NCI-H1417 (cell line): Measurements from ENCODE around the gene SPATS2.
"Not testable (repeated sequence)": the region's sequence is repeated elsewhere in the genome, so short reads cannot be mapped to it uniquely, and the experiment has no call there.

ENCODE experiments used
- DNase-seq, 3 experiments: peaks; one replicate each; lab custom pipeline; 2025; lab: John Stamatoyannopoulos, UW

The SPATS2 gene

DNA sequence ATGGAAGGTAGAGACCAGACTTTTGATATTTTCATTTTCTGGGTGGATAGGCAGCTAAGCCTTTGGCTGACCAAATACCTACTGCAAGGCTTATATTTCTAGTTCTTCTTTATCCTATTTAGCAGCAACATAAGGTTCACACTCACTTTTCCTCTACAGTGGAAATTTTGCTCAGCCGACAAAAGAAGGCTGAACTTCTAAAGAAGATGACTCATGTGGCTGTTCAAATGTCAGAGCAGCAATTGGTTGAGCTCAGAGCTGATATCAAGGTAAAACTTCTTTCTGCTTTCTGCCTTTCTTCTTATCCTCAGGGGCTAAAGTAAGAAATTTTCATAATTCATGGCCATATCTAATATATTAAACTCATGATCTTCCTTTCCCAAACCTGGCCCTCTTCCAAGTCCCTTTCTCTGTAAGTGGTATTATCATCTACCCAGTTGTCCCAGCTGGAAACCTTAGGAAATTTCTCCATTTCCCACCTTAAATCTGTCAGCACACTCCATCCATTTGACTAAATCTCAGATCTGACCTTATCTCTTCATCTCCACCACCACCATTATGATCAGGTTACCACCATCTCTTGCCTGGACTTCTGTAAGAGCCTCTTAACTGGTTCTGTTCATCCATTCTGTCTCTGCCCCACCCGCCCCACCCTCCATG, 151.8 kb downstream of the SPATS2 start:
- DNase-seq = no peak

DNA sequence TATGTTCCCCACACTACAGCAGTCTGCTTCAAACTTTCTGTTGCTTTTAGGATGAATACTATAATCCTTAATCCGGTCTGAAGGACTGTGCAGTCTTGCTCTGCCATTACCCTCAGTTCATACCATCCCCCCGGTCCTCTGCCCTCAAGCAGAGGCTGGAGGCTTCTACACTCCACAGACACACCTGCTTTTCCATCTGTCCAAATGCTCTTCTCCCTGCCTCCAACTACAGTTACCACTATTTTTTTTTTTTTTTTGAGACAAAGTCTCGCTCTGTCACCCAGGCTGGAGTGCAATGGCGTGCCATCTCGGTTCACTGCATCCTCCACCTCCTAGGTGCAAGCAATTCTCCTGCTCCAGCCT, 152.3 kb downstream of the SPATS2 start:
- no peak for DNase-seq

DNA sequence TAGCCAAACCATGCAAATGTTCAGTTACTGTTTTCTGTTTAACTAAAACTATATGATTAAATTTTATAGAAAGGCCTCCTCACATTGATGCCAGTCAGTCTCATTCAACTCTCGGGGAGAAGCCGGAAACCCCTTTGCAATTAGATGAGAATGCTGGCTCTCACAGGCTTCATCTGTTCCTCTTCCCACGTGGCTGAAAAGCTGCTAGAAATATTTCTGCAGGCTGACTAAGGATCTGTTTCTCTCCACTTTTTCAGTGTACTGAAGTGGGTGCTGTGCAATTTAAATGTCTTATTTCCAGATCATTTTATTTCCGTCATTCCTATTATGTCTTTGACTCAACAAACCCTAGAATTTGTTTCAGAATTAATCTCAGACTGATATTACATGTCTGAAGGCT, 154.1 kb downstream of the SPATS2 start:
- DNase-seq = no peak

DNA sequence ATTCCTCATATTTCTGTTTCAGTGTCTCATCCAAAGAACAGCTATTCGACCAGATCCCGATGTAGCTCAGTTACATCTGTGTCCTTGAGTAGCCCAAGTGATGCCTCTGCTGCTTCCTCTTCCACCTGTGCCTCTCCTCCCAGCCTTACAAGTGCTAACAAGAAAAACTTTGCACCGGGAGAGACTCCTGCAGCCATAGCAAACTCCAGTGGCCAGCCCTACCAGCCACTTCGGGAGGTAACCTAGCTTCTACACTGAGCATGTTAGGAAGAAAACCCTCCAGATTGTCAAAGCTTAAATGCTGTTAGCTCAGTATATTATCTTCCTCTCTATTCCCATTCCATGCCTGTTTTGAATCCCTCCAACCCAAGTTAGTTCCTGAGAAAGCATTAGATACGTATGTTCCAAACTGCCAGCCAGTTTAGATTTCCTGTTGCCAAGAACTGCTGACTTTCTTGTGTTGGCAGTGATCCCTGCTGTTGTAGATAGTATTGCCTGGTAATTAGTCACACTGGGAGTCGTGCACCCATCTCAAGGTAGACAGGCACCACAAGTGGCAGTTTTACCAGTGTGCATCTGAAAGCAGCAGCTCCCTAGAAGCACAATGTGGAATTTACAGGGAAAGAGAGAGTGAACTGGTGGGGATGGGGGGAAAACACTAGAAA, 157.5 kb downstream of the SPATS2 start:
- no peak for DNase-seq

DNA sequence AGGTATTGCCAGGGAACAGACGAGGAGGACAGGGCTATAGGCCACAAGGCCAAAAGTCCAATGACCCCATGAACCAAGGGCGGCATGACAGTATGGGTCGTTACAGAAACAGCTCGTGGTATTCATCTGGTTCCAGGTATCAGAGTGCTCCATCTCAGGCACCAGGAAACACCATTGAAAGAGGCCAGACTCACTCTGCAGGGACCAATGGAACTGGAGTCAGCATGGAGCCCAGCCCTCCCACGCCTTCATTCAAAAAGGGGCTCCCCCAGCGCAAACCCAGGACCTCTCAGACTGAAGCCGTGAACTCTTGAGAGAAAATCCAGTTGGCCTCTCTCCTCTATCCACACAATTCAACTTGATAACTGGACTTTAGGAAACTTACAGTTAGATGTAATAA, 158.7 kb downstream of the SPATS2 start:
- no peak for DNase-seq

DNA sequence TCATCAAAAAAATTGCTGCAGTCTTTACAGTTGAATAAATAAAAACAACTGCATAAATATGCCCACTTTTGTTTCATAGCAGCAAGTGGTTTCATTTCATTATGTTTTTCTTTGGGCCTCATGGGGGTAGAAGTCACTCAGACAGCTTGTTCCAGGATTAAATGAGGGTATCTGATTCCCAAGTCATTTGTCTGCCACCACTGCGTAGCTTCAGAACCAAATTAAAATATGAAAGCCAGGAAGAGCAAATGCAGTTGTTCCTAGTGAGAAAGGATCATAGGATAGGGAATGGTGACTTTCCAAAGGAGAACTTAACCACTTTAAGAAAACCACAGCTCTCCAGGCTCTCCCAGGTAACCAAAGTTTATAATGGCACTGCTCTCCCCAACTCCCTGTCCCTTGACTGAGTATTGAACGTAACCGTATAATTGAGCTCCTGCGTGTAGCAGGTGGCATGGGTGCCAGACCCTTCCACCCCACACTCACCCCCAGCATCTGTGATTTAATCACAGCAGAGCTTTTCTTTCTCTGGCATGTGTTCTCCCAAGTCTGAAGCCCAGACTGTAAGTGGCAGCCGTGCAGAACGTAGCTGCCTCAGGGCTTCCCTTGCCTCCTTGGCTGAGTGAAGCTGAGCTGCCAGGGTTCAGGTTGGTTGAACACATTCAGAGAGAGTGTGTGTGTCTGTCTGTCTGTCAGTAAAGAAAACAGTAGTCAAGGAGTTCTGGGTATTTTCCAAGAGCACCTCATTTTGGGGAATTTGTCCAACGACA, 160.3 kb downstream of the SPATS2 start:
- DNase-seq = peak in 2 of 3 experiments; percentile 26 to 63

DNA sequence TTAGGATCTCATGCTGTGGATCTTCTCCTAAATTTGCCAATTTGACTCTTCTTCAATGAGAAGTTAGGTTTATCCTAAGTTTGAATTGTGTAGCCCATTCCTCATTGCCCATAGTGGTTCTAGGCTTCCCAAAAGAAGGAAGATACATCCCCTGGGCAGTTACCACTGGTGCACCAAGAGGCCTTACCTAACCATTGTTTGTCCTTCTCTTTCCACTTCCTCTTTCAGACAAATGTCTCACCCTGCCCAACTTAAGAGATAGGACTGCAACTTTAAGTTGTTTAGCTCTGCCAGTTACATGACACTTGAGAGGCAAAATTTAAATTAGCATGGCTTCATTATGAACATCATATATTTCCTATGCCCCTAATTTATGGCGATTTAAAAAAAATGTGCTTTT, 162.2 kb downstream of the SPATS2 start:
- DNase-seq = no peak

DNA sequence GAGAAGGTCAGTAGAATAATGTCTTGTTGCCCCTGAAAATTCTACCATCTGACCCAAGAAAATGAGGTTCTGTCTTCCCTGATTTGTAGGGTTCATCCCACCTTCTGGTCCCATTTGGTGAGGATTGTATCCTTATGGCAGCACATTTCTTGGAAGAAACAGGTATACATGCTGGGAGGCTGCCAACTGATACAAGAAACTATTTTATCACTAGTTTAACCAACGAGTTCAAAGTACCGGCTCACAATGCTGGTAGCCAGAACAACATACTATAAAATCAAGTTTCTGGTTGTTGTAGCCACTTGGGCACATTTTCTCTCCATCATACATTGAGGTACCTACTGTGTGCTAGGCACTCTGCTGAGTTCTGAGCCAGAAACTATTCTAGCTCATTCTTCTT, 164.5 kb downstream of the SPATS2 start:
- no peak for DNase-seq

DNA sequence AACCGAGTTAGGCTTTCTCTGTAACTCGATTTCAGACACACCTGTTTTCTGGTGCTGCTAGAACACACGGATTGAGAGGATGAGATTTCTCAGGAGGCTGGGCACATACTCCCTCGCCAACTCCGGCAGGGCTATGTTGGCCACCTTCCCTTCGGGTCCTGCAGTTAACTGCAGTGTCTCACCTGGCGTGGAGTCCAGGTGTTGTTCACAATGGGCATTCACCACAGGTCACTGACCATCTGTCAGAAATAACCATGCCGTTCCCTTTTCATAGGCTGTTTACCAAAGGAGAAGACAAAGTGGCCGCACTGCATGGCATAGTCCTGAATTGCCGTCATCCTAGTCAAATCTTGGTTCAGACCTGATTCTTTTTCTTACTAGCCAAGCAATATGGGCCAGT, 166.1 kb downstream of the SPATS2 start:
- peak; percentile 66 to 74 (median 73) for DNase-seq

DNA sequence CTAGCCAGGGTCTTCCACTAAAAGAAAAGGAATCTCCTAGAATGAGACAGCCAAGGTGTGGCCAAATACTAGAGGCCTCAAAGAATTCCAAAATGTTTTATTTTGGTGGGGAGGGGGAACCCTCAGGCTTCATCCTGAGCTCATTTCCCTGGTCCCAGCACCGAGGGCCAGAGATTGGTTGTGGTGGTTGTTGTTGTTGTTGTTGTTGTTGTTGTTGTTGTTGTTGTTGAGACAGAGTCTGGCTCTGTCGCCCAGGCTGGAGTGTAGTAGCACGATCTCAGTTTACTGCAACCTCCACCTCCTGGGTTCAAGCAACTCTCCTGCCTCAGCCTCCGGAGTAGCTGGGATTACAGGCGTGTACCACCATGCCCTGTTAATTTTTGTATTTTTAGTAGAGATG, 166.9 kb downstream of the SPATS2 start:
- DNase-seq = not testable (repeated sequence)

DNA sequence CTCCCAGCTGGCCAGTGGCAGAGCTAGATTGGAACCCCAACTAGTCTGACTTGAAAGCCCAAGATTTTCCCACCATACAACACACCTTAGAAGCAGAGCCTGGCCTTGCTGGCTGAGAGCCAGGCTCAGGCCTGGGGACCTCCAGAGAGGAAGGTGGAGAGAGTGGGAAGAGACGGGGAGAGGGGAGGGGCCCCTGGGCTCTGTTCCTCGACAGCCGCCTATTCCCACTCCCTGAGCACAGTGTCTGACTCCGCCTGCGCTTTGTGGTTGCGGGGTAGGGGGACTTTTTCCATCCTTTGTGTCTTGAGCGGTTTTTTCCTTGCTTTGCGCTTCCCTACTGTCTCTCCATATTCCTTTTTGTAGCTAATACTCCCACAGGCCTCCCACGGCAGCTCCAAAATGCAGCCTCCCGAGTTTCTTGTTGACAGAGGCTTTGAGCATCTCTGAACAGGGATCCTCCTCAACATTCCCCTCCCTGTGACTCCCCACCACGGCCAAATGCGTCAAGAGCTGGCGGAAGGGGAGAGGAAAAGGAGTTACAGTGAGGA, 167.5 kb downstream of the SPATS2 start:
- DNase-seq = peak in 1 of 3 experiments; percentile 30

DNA sequence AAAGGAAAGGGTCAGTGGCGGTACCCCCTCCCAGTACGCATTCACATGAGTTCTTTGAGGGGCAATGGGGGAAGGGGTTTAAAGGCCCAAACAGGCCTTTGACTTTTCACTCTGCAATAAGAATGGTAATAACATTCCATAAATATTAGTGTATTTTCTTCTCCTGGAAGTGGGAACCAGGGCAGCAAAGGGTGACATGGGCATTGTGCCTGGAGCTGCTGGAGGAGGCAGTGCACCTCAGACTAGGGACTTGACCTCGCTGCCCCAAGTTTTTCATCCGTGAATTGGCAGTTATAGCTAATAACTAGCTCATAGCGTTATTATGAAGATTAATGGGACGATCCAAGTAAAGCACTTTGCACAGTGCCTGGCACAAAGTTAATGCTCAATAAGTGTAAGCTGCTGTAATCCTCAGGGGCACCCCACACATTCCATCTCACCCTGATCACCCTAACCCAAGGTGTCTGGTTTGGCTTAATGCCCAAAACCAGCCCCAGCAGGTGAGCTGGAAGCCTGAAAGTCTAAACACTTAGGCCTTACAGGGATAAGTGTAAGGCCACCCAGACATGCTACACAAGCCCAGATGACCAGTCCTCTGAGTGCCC, 168.8 kb downstream of the SPATS2 start:
- no peak for DNase-seq

DNA sequence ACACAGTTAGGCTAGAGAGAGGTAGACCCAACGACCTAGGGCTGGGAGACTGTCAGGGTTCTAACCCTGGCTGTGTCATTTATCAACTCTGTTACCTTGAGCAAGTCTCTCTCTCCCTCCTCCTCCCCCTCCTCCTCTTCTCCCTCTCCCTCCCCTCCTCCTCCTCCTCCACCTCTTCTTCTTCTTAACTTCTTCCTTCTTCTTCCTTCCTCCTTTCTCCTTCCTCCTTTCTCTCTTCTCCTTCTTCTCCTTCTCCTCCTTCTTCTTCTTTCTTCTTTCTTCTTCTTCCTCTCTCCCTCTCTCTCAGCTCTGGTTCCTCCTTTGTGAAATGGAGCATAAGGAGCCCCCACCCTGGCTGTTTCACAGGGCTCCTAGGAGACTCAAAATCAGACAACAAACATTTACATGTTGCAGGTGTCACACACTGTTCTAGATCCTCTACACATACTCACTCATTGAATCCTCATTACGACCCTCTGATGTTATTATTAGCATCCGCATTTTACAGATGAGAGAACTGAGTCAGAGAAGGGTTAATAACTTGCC, 169.3 kb downstream of the SPATS2 start:
- no peak for DNase-seq

DNA sequence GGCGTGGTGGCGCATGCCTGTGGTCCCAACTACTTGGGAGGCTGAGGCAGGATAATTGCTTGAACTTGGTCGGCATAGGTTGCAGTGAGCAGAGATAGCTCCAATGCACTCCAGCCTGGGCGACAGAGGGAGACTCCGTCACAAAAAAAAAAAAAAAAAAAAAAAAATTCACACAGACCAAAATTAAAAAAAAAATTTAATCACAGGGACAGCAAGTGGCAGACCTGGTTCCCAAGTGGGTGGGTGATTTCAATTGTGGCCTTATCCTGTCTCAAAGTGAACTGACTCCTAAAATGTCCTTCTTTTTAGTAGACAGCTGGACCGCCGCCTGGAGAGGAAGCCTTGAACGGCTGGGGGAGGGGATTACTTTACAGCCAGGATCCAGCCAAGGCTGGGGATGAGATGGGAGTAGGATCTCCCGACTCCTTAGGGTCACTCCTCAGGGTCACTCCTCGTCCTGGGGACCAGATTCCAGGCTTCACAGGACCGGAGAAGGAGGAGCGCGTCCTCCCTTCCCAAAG, 170.0 kb downstream of the SPATS2 start:
- DNase-seq = peak in 2 of 3 experiments; percentile 49 to 78

DNA sequence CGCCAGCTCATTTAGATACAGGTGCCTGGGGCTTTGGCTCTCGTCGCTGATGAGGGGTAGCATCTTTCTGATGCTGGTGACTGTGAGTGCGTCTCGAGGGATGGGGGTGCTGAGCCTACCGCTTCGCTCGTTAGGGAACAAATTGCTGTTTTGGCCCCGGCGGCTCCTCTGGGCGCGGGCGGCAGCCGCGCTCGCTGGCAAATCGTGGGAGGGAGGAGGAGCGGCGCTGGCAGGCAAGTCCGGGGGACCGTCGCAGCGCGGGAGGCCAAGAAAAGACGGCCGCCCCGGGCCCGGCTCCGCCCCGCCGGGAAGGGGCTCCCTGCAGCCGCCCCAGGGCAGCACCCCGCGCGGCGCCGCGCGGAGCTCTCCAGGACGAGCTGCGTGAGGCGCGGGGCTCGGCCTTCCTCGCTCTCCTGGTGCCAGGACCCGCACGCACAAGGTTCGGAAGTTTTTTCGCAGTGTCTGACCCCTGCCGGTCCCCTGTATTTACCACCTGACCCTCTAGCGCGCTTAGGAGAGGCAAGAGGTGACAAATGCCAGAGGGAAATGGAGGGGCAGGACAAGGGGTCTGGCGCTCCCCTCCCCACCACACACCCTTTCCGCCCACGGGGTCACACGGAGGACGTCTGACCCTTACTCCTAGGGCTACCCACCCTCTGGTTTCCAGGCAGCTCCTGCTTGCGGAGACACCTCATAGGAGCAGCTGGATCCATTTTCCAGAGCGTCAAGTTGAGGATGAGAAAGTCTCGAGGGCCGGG, 170.7 kb downstream of the SPATS2 start:
- peak; percentile 70 to 79 (median 78) for DNase-seq

DNA sequence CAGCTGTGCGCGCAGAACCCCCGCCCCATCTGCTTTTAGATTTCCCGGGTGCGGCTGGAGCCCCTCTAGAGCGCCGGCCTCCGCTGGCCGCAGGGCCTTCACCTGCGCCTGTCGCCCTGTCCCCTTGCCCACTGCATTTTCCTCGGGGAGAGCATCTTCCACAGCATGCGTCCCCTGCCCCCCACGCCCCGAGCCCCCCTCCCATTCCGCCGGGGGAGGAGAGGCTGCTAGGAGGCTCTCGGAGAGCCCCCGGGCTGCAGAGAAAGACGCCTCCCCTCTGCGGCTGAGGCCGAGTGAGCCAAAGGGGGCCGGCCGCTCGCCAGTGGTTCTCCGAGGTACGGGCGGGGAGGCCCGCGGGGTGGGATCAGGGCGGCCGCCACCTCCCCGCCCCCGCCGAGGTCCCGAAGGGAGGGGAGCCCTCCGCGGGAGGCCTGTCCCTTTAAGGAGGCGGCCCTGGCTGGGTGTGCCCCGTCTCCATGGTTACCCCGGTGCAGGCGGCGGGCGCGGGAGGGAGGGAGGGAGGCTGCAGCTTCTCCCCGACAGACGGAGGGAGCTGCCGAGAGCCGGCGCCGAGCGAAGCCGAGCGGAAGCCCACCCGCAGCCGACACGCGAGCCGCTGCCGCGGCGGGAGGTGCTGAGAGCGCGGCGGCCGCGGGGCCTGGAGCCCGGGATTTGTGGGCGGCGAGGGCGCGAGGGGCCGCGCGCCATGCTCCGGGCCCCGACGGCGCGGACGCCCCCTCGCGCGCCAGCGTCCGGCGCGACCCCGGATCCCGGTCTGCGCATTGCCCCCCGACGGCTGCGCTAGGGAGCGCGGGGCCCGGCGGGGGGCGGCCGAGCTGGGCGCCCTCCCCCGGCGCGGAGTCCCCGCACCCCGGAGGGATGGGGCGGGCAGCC, 171.5 kb downstream of the SPATS2 start, which contains the start of gene KCNH3:
TSS of gene KCNH3 (plus strand) at position 521 of the 894 bp plus-strand sequence. CDS start 387 bp downstream, outside the sequence.
- DNase-seq = peak; percentile 92 to 95 (median 94)

DNA sequence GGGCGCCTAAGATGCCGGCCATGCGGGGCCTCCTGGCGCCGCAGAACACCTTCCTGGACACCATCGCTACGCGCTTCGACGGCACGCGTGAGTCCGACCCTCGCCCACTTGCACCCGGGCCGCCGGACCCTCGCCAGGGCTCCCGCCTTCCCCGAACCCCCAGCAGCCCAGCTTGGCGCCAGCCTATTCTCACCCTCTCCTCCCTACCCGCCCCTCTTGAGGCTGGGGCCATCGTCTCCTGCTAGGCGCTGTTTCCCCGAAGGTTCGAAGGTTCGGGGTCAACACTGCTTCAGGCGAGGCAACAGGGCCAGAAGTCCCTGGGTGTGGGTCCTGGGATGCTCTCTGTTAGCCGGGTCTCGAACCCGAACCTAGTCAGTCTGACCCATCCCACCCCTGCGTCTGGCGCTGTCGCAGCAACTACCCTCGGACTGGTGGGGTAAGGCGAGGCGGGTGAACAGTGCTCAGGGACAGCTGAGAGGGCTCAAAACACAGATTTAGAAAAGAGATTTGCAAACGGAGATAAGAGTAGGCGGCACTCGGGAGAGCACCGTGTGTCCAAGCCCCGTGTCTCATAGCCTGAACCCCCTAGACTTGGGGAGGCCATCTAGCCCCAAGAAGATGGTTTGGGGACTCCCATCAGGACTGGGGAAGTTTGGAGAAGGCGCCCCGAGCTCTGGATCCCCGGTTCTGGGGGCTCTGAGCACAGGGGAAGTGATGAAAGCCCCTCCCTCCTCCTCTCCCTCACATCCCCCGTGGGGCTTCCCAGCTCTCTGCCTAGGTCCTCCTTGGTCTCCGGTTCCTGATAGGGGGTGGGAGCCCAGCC, 172.4 kb downstream of the SPATS2 start:
- peak in 1 of 3 experiments; percentile 48 for DNase-seq

DNA sequence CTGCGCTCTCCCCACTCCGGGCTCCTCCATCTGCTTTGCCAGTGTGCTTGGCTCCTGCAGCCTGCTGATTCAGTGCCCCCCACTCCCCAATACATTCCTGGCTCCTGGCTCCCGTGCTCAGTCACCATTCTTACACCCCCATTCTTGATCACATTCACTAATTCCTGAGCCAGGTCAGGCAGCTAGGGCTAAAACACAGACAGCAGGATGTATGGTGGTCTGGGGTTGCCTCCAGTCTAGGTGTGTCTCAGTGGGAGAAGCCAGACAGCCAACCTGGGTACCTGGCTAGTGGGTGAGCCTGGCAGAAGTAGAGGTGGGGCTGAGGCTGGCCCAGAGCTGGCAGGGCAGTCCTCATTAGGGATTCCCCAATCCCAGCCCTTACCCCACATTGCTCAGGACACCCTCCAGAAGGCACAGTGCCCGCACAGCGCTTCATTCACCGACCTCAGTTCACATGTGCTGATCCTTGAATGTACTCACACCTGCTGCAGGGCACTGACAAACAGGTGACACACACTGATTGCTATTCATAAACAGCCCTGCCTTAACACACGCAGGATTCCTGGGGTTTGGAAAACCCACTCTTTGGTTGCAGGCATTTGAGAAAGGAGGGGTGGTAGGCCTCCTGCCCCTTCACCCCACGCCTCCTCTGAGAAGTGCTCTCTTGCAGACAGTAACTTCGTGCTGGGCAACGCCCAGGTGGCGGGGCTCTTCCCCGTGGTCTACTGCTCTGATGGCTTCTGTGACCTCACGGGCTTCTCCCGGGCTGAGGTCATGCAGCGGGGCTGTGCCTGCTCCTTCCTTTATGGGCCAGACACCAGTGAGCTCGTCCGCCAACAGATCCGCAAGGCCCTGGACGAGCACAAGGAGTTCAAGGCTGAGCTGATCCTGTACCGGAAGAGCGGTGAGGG, 173.2 kb downstream of the SPATS2 start:
- peak; percentile 31 to 56 (median 31) for DNase-seq
